ENCODE results near the gene TAF1C. TPM values are rescaled to one million over a fixed set of nuclear protein-coding genes. Genes with fewer than 3 reads are reported as not detected.

Gene TAF1C
- total RNA-seq: 10 to 100 TPM; 46.7 to 75.5 (median 55.2) TPM

- peak within 1 kb of the TSS; percentile 38 for H3K27ac ChIP-seq
- 16% methylated on average over 7 of the region's 55 CpGs for WGBS
- DNase-seq (ENCODE audit: low spot score in 2 of 2): peak; percentile 94
Observed at GRCh38 chr16:84186685-84187437, at the start of gene TAF1C. Gene TAF1C, minus strand, starts transcription at chr16:84187057. Its CDS starts 2,069 bp downstream, at chr16:84184988.

GRCh38 chr16:84234321-84235241, 47.7 kb upstream of the TAF1C start:
- H3K9me3 ChIP-seq: no peaks in the 10 kb centered on the region
- H3K4me3 ChIP-seq: no peak overlapping the region
- WGBS: 61% methylated on average over 21 of the region's 21 CpGs
- DNase-seq (ENCODE audit: low spot score in 2 of 2): no peak
- no peaks in the 10 kb centered on the region for H3K36me3 ChIP-seq
- TF ChIP-seq EP300 (IDR thresholded peaks at IDR 0.05): no peak
- TF ChIP-seq CTCF (IDR thresholded peaks at IDR 0.05): no peak
- no peak for TF ChIP-seq POLR2AphosphoS5 (IDR thresholded peaks at IDR 0.05)
- TF ChIP-seq POLR2A (IDR thresholded peaks at IDR 0.05): no peak
- peak overlapping the region; percentile 24 for H3K27ac ChIP-seq
- H3K27me3 ChIP-seq: peaks cover 2% of the 10 kb centered on the region
- no peaks in the 10 kb centered on the region for H3K4me1 ChIP-seq

More at GRCh38 chr16:84186685-84187437, at the start of gene TAF1C:
- H3K9me3 ChIP-seq: no peaks in the 10 kb centered on the region
- peaks cover 24% of the 10 kb centered on the region for H3K36me3 ChIP-seq
- H3K4me3 ChIP-seq: peak within 1 kb of the TSS; percentile 67
- H3K27me3 ChIP-seq: no peaks in the 10 kb centered on the region
- TF ChIP-seq POLR2A (IDR thresholded peaks at IDR 0.05) (no peak), CTCF (IDR thresholded peaks at IDR 0.05) (peak; percentile 91 to 98), EP300 (IDR thresholded peaks at IDR 0.05) (no peak), POLR2AphosphoS5 (IDR thresholded peaks at IDR 0.05) (peak in 2 of 3 donors; percentile 40 to 83)
- H3K4me1 ChIP-seq: peaks cover 20% of the 10 kb centered on the region

- H3K36me3 ChIP-seq: no peaks in the 10 kb centered on the region
- DNase-seq (ENCODE audit: low spot score in 2 of 2): no peak
- peaks cover 1% of the 10 kb centered on the region for H3K4me1 ChIP-seq
- H3K9me3 ChIP-seq: no peaks in the 10 kb centered on the region
- H3K4me3 ChIP-seq: no peak overlapping the region
- TF ChIP-seq CTCF (IDR thresholded peaks at IDR 0.05): no peak
- no peak for TF ChIP-seq POLR2A (IDR thresholded peaks at IDR 0.05)
- no peak for TF ChIP-seq POLR2AphosphoS5 (IDR thresholded peaks at IDR 0.05)
- no peak for TF ChIP-seq EP300 (IDR thresholded peaks at IDR 0.05)
- no peaks in the 10 kb centered on the region for H3K27me3 ChIP-seq
- no peak overlapping the region for H3K27ac ChIP-seq
- WGBS: 80% methylated on average over 9 of the region's 9 CpGs
Observed at GRCh38 chr16:84233748-84234147, 46.9 kb upstream of the TAF1C start.

- Histone ChIP-seq H3K27ac (no peak overlapping the region), H3K9me3 (no peaks in the 10 kb centered on the region), H3K36me3 (no peaks in the 10 kb centered on the region), H3K4me1 (peaks cover 9% of the 10 kb centered on the region), H3K27me3 (no peaks in the 10 kb centered on the region), H3K4me3 (no peak overlapping the region)
- 96% methylated on average over 5 of the region's 5 CpGs for WGBS
- TF ChIP-seq POLR2AphosphoS5 (IDR thresholded peaks at IDR 0.05) (no peak), CTCF (IDR thresholded peaks at IDR 0.05) (no peak), POLR2A (IDR thresholded peaks at IDR 0.05) (no peak), EP300 (IDR thresholded peaks at IDR 0.05) (no peak)
- no peak for DNase-seq (ENCODE audit: low spot score in 2 of 2)
Observed at GRCh38 chr16:84232969-84233368, 46.1 kb upstream of the TAF1C start.

GRCh38 chr16:84232060-84232459, 45.2 kb upstream of the TAF1C start:
- no peak for DNase-seq (ENCODE audit: low spot score in 2 of 2)
- Histone ChIP-seq H3K27me3 (no peaks in the 10 kb centered on the region), H3K9me3 (no peaks in the 10 kb centered on the region), H3K36me3 (no peaks in the 10 kb centered on the region), H3K4me1 (peaks cover 14% of the 10 kb centered on the region), H3K4me3 (no peak overlapping the region), H3K27ac (no peak overlapping the region)
- no peak for TF ChIP-seq EP300 (IDR thresholded peaks at IDR 0.05)
- no peak for TF ChIP-seq CTCF (IDR thresholded peaks at IDR 0.05)
- TF ChIP-seq POLR2A (IDR thresholded peaks at IDR 0.05): no peak
- TF ChIP-seq POLR2AphosphoS5 (IDR thresholded peaks at IDR 0.05): no peak
- 90% methylated on average over 5 of the region's 5 CpGs for WGBS

Measured in suprapubic skin (tissue), 4 donors.